Measurements from ENCODE around the gene RTP5. TPM values are rescaled to one million over a fixed set of nuclear protein-coding genes. Genes with fewer than 3 reads are reported as not detected.

Gene RTP5
- total and polyA plus RNA-seq, 2 of the 8 experiments (the other 6 are each of a cell fraction or from before 2014, with no cell fraction given), result not detected

DNA sequence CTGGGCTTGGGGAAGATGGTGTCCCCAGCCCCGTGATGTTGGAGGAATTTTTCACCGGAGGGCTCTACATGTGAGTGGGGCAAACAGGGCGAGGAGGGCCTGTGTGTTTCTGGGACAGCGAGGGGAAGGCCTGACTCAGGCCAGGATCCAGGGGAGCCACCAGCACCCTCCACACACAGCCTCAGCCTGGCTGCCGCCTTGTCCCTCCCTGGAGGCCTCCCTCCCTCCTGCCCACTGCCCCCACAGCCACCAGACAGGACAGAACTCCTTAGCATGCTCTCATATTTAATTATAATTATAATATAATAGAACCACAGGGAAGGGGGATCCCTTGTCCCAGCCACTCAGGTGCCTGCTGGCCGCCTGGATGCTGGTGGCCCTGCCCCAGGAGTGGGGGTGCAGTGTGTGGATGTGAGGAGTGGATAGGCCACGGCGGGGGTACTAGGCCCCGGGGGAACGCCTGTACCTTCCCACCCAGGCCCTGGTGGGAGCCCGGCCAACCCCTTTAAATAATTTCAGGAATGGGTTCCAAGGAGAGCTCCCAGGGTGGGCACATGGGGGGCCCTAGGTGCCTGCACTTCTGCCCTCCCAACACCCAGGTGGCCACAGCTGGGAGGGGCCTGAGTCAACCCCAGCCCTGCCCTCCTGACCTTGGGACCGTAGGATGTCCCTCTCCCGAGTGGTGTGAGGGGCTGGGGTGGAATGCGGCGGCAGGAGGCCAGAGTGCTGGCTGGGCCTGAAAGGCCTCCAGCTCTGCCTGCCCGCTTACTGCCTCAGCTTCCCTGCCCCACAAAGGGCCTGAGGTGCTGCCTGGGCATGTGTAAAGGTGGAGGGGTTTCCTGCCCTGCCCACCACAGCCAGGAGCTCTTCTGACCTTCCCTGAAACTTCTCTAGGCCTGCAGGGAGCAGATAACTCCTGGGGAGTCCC, 19.6 kb upstream of the RTP5 start:
- no peak overlapping the region for H2AFZ ChIP-seq (ENCODE audit: low read length)
- peaks cover 0 to 5% (median 4%) of the 10 kb centered on the region in 4 experiments; a peak in 4 of 7 replicates for H3K27me3 ChIP-seq (replicated peaks in 1 of 4; ENCODE audit: control insufficient read depth in 3 of 4, extremely low read depth in 1 of 4, insufficient read depth in 3 of 4, low read length in 3 of 4)
- no peak overlapping the region for H3K14ac ChIP-seq (ENCODE audit: insufficient read length)
- H3K4ac ChIP-seq (replicated peaks; ENCODE audit: insufficient read length, low read depth, low read length), result no peak overlapping the region
- H3K9me3 ChIP-seq (ENCODE audit: insufficient read depth in 2 of 2, low read depth in 1 of 2, low read length in 1 of 2), result no peaks in the 10 kb centered on the region
- no peak overlapping the region for H3K27ac ChIP-seq (ENCODE audit: low read depth, low read length)
- H4K5ac ChIP-seq (ENCODE audit: insufficient read length, low read depth, low read length), result no peak overlapping the region
- 92% methylated on average over 9 of the region's 16 CpGs; no CpG with 5 or more reads in 1 of the 2 experiments for WGBS, 2 experiments (ENCODE audit: extremely low coverage in 1 of 2, insufficient coverage in 1 of 2, insufficient read length in 1 of 2, insufficient replicate concordance in 2 of 2, low coverage in 1 of 2, low lambda C conversion rate in 2 of 2, missing lambda C conversion rate in 1 of 2)
- H3K9ac ChIP-seq (replicated peaks in 1 of 4; ENCODE audit: extremely low read depth in 1 of 4, low read depth in 3 of 4, low read length in 3 of 4), result no peak overlapping the region
- no peak overlapping the region for H3K4me2 ChIP-seq (ENCODE audit: insufficient read depth in 1 of 2, low read depth in 2 of 2, low read length in 2 of 2)
- ChIA-PET CTCF (ENCODE audit: partially characterized antibody) (interaction anchor here (0.5 to 0.7 kb wide), 3 partner anchors 11 to 29 kb away, joined by 3 to 4 read pairs (median 4); no protein-coding TSS in a partner anchor), POLR2A (ENCODE audit: partially characterized antibody) (interaction anchor here (0.6 to 0.9 kb wide), 3 partner anchors 11 to 148 kb away, joined by 3 read pairs; partner anchors contain the start of gene ING5)
- H3K4me3 ChIP-seq (ENCODE audit: extremely low read depth in 1 of 4, insufficient read depth in 2 of 4, low read depth in 3 of 4, low read length in 4 of 4), result no peak overlapping the region
- H3K4me1 ChIP-seq (replicated peaks in 1 of 4; ENCODE audit: control insufficient read depth in 3 of 4, insufficient read depth in 4 of 4, low read length in 3 of 4), result no peaks in the 10 kb centered on the region; a peak in 1 of 7 replicates
- no peak overlapping the region for H3K23ac ChIP-seq (ENCODE audit: insufficient read length)
- no peak overlapping the region for H2BK5ac ChIP-seq (ENCODE audit: low read depth, low read length)
- H3K36me3 ChIP-seq (ENCODE audit: control insufficient read depth in 2 of 4, insufficient read depth in 4 of 4, low read length in 3 of 4), result no peaks in the 10 kb centered on the region
- no peak overlapping the region for H3K56ac ChIP-seq (replicated peaks; ENCODE audit: insufficient read length, low read depth, low read length)
- no peak overlapping the region for H2BK120ac ChIP-seq (replicated peaks; ENCODE audit: low read depth, low read length)
- FAIRE-seq (no peak), DNase-seq (ENCODE audit: low read depth in 1 of 2, low spot score in 2 of 2) (peak in 1 of 2 experiments; percentile 42)
- H4K20me1 ChIP-seq (replicated peaks in 1 of 2; ENCODE audit: control insufficient read depth in 1 of 2, insufficient read depth in 2 of 2, low read length in 2 of 2), result no peaks in the 10 kb centered on the region
- H2BK20ac ChIP-seq (ENCODE audit: low read length), result no peak overlapping the region
- H2AK5ac ChIP-seq (ENCODE audit: low read depth, low read length), result no peak overlapping the region
- H2BK15ac ChIP-seq (ENCODE audit: low read length), result no peak overlapping the region
- H4K91ac ChIP-seq (replicated peaks; ENCODE audit: insufficient read length, low read length), result peak overlapping the region; percentile 65
- no peaks in the 10 kb centered on the region for H3K79me2 ChIP-seq (ENCODE audit: control insufficient read depth in 1 of 2, insufficient read depth in 2 of 2, low read length in 2 of 2)
- no peaks in the 10 kb centered on the region for H3K23me2 ChIP-seq (ENCODE audit: low read depth, low read length)
- 0 out of 2 replicates have a peak overlapping the region, but pooled peaks have one; percentile 3 for H2BK12ac ChIP-seq (ENCODE audit: low read depth, low read length)
- no peaks in the 10 kb centered on the region for H3K79me1 ChIP-seq (ENCODE audit: low read depth, low read length)
- TF ChIP-seq CHD1 (IDR thresholded peaks at IDR 0.05; ENCODE audit: low read depth, low read length) (no peak), BACH1 (IDR thresholded peaks at IDR 0.05; ENCODE audit: low read length) (no peak), KDM1A (IDR thresholded peaks at IDR 0.05; ENCODE audit: borderline replicate concordance, low read length) (no peak)
- H4K8ac ChIP-seq (ENCODE audit: extremely low read depth, insufficient read depth, low read length), result no peak overlapping the region
- no peak overlapping the region for H3K18ac ChIP-seq (ENCODE audit: extremely low read depth, low read length)
